IPS-20b (cell line): ENCODE results near the gene VEPH1.

Source experiments
- H3K27ac ChIP-seq: one replicate; pipeline ENCODE4 v1.5.1; 2013; ENCODE audit warnings: low read length
- H3K27me3 ChIP-seq: 2 replicates; pipeline ENCODE4 v1.6.1; 2013; ENCODE audit warnings: mild to moderate bottlenecking, low read length, inconsistent platforms; ENCODE audit not compliant: insufficient read depth
- H3K36me3 ChIP-seq: 2 replicates; pipeline ENCODE4 v1.6.1; 2013; ENCODE audit warnings: low read depth, mild to moderate bottlenecking, inconsistent platforms, low read length, moderate library complexity; ENCODE audit not compliant: insufficient read depth
- H3K4me1 ChIP-seq: 2 replicates; pipeline ENCODE4 v1.6.1; 2013; ENCODE audit warnings: mild to moderate bottlenecking, control low read depth, inconsistent platforms, low read length, moderate library complexity; ENCODE audit not compliant: insufficient read depth
- H3K4me3 ChIP-seq: 2 replicates; pipeline ENCODE4 v1.5.1; 2013; ENCODE audit warnings: mild to moderate bottlenecking, low read length, inconsistent platforms
- H3K9ac ChIP-seq: 2 replicates; pipeline ENCODE4 v1.6.1; 2013; ENCODE audit warnings: low read depth, mild to moderate bottlenecking, inconsistent platforms, low read length, moderate library complexity
- H3K9me3 ChIP-seq: 2 replicates; pipeline ENCODE4 v1.6.1; 2013; ENCODE audit warnings: mild to moderate bottlenecking, low read depth, low read length, inconsistent platforms; ENCODE audit not compliant: insufficient read depth

Gene VEPH1

GRCh38 chr3:157520485-157521150 lies 17.4 kb upstream of the VEPH1 start:
- no peaks in the 10 kb centered on the region for H3K36me3 ChIP-seq
- no peaks in the 10 kb centered on the region; the same call in 1 of the 2 replicates for H3K9me3 ChIP-seq
- H3K4me3 ChIP-seq: no peak overlapping the region
- no peak overlapping the region for H3K9ac ChIP-seq
- H3K27me3 ChIP-seq: no peaks in the 10 kb centered on the region
- H3K4me1 ChIP-seq: no peaks in the 10 kb centered on the region
- H3K27ac ChIP-seq: no peak overlapping the region

DNA sequence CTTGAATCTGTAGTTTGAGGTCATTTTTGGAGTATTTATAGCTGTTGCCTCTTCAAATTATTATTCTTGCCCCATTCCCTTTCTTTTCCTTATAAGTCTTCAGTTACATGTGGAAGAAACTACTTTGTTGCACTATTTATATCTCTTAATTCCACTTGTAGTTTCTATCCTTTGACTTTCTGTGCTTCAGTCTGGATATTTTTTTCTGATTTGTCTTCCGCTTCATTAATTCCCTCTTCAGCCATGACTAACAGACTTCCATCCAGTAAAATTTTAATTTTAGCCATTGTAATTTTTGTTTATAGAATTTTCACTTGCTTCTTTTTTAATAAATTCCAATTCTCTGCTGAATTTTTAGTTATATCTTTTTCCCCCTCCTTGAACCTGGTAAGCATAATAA lies 15.7 kb upstream of the VEPH1 start:
- H3K27ac ChIP-seq: no peak overlapping the region
- no peaks in the 10 kb centered on the region for H3K27me3 ChIP-seq
- no peak overlapping the region for H3K4me3 ChIP-seq
- H3K4me1 ChIP-seq: no peaks in the 10 kb centered on the region
- H3K36me3 ChIP-seq: no peaks in the 10 kb centered on the region
- H3K9ac ChIP-seq: no peak overlapping the region
- H3K9me3 ChIP-seq: no peaks in the 10 kb centered on the region; the same call in 1 of the 2 replicates

DNA sequence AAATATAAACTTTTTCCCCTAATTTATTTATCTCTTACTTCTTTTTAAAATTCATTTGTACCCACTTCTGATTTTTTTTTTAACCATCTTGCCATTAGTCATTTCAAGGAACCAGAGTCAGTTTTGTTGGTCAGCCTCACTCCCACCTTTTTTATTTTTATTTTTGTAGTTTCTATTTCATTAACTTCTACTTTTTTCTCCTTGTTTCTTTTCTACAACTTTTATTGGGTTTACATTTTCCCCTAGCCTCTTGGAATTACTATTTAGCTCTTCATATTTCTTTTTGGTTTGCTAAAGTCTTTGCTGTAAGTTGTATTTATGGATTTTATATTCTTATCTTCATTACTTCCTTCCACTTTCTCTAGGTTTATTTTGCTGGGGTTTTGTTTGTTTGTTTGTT lies 13.7 kb upstream of the VEPH1 start:
- no peaks in the 10 kb centered on the region for H3K4me1 ChIP-seq
- H3K4me3 ChIP-seq: no peak overlapping the region
- H3K27ac ChIP-seq: no peak overlapping the region
- no peaks in the 10 kb centered on the region; the same call in 1 of the 2 replicates for H3K9me3 ChIP-seq
- H3K27me3 ChIP-seq: no peaks in the 10 kb centered on the region
- H3K36me3 ChIP-seq: no peaks in the 10 kb centered on the region
- H3K9ac ChIP-seq: no peak overlapping the region

GRCh38 chr3:157515398-157515797 lies 12.2 kb upstream of the VEPH1 start:
- Histone ChIP-seq H3K9ac (no peak overlapping the region), H3K9me3 (no peaks in the 10 kb centered on the region; the same call in 1 of the 2 replicates), H3K27me3 (no peaks in the 10 kb centered on the region), H3K4me3 (no peak overlapping the region), H3K36me3 (no peaks in the 10 kb centered on the region), H3K27ac (no peak overlapping the region), H3K4me1 (no peaks in the 10 kb centered on the region)

DNA sequence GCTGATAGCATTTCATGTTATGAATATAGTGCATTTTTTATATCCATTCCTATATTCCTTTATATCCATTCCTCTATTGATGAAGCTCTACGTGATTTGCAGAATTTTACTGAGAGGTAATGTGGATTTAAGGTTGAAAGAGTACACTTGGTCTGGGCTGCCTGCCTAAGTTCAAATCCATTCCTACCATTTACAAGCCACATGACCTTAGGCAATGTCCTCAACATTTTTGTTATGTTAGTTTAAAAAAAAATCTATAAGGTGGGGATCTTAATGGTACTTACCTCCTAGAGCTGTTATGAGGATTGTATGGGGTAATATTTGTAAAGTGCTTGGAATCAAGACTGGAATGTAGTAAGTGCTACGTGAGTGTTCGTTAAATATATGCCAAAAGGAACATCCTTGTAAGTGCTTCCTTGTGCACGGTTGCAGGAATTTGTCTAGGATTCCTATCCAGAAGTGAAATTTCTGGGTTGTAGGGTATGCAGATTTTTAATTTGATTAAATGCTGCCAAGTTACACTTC lies 11.2 kb upstream of the VEPH1 start:
- H3K9me3 ChIP-seq: no peaks in the 10 kb centered on the region; the same call in 1 of the 2 replicates
- no peaks in the 10 kb centered on the region for H3K27me3 ChIP-seq
- H3K36me3 ChIP-seq: no peaks in the 10 kb centered on the region
- no peaks in the 10 kb centered on the region for H3K4me1 ChIP-seq
- H3K4me3 ChIP-seq: no peak overlapping the region
- H3K27ac ChIP-seq: no peak overlapping the region
- H3K9ac ChIP-seq: no peak overlapping the region

DNA sequence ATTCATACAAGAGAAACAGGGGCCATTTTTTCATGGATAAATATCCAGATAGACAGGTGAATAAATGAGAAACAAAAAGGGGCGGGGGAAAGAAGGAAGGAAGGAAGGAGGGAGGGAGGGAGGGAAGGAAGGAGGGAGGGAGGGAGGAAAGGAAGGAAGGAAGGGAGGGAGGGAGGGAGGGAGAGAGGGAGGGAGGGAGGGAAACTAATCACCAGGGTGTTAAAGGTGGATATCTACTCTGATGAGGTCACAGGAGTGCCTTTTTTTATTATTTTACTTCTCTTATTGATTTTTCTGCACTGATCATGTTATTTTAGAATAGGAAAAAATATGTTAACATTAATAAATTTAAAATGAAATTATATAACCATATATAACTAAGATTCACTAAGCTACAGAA lies 10.4 kb upstream of the VEPH1 start:
- H3K9ac ChIP-seq: no peak overlapping the region
- no peaks in the 10 kb centered on the region for H3K36me3 ChIP-seq
- no peaks in the 10 kb centered on the region for H3K27me3 ChIP-seq
- H3K4me1 ChIP-seq: no peaks in the 10 kb centered on the region
- no peak overlapping the region for H3K27ac ChIP-seq
- H3K9me3 ChIP-seq: no peaks in the 10 kb centered on the region
- H3K4me3 ChIP-seq: no peak overlapping the region

GRCh38 chr3:157512534-157512933 lies 9.3 kb upstream of the VEPH1 start:
- Histone ChIP-seq H3K36me3 (no peaks in the 10 kb centered on the region), H3K9me3 (no peaks in the 10 kb centered on the region), H3K27ac (no peak overlapping the region), H3K4me3 (no peak overlapping the region), H3K27me3 (no peaks in the 10 kb centered on the region), H3K9ac (no peak overlapping the region), H3K4me1 (no peaks in the 10 kb centered on the region)

- no peaks in the 10 kb centered on the region for H3K9me3 ChIP-seq
- H3K9ac ChIP-seq: no peak overlapping the region
- H3K27ac ChIP-seq: no peak overlapping the region
- H3K4me3 ChIP-seq: no peak overlapping the region
- no peaks in the 10 kb centered on the region for H3K27me3 ChIP-seq
- no peaks in the 10 kb centered on the region for H3K36me3 ChIP-seq
- H3K4me1 ChIP-seq: peaks cover 3% of the 10 kb centered on the region; the same call in 1 of the 2 replicates
Observed at GRCh38 chr3:157508461-157508860, 5.2 kb upstream of the VEPH1 start.

- peak overlapping the region; percentile 7; the same call in 1 of the 2 replicates for H3K9ac ChIP-seq
- H3K4me1 ChIP-seq: peaks cover 36% of the 10 kb centered on the region
- H3K4me3 ChIP-seq: peak overlapping the region; percentile 21; the same call in 1 of the 2 replicates
- H3K9me3 ChIP-seq: no peaks in the 10 kb centered on the region
- no peak overlapping the region for H3K27ac ChIP-seq
- H3K27me3 ChIP-seq: 0 out of 2 replicates have a peak, but pooled peaks cover 10% of the 10 kb centered on the region
- H3K36me3 ChIP-seq: no peaks in the 10 kb centered on the region
Observed at GRCh38 chr3:157501863-157502262, 1.4 kb downstream of the VEPH1 start.

- Histone ChIP-seq H3K27me3 (0 out of 2 replicates have a peak, but pooled peaks cover 10% of the 10 kb centered on the region), H3K9ac (peak overlapping the region; percentile 49; the same call in 1 of the 2 replicates), H3K4me1 (peaks cover 44% of the 10 kb centered on the region), H3K36me3 (no peaks in the 10 kb centered on the region), H3K4me3 (peak overlapping the region; percentile 63; the same call in 1 of the 2 replicates), H3K27ac (peak overlapping the region; percentile 58), H3K9me3 (no peaks in the 10 kb centered on the region)
Observed at GRCh38 chr3:157500232-157500631, 3.0 kb downstream of the VEPH1 start.

- peak overlapping the region; percentile 49; the same call in 1 of the 2 replicates for H3K9ac ChIP-seq
Observed at GRCh38 chr3:157499342-157499963, 3.8 kb downstream of the VEPH1 start.

More at GRCh38 chr3:157499342-157499963, 3.8 kb downstream of the VEPH1 start:
- no peaks in the 10 kb centered on the region for H3K36me3 ChIP-seq
- peaks cover 44% of the 10 kb centered on the region for H3K4me1 ChIP-seq
- H3K27me3 ChIP-seq: 0 out of 2 replicates have a peak, but pooled peaks cover 10% of the 10 kb centered on the region
- peak overlapping the region; percentile 58 for H3K27ac ChIP-seq
- peak overlapping the region; percentile 63 for H3K4me3 ChIP-seq
- H3K9me3 ChIP-seq: no peaks in the 10 kb centered on the region
